Ramos (cell line): ENCODE measurements around the gene INAFM1.

Experiments used
- in situ Hi-C: fragments of 300-500 bp; cut with MboI; formaldehyde crosslinking; loops from one replicate; pipeline ENCODE4 v1.14.3; 2022; ENCODE audit warnings: low sequenced_read_pairs; ENCODE audit not compliant: unreplicated experiment

Gene INAFM1

DNA sequence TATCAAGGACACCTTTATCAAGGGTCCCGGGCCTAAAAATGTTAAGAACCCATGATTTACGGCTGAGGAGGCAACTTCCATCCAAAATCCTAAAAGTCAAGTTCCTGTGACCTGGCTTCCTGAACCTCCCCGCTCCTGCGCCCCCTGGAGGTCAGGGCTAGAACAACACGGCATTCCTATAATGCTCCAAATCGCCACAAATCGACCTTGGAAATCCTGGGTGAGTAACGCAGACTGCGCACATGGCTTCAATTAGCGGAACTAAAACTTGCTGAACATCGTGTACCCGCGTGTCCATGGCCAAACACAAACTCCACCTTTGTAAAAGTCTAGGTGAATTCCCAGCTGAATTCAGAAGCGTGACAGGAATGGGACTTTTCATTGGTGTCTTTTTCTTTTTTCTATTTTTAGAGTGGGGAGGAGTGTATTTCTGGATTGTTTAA lies 30.6 kb downstream of the INAFM1 start:
- in situ Hi-C loops: no loop called here

DNA sequence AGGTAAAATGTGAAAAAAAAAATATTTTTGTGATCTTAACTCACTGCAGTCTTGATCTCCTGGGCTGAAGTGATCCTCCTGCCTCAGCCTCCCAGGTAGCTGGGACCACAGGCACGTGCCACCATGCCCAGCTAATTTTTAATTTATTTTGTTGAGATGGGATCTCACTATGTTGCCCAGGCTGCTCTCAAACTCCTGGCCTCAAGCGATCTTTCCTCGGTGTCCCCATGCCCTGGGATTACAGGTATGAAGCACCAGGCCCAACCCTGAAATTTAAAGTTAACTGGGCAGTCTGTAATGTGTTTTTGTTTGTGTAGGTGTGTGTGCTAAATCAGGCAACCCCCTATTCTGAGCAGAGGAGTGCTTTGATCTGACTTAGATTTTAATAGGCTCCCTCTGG lies 31.6 kb downstream of the INAFM1 start:
- in situ Hi-C loops: no loop called here

DNA sequence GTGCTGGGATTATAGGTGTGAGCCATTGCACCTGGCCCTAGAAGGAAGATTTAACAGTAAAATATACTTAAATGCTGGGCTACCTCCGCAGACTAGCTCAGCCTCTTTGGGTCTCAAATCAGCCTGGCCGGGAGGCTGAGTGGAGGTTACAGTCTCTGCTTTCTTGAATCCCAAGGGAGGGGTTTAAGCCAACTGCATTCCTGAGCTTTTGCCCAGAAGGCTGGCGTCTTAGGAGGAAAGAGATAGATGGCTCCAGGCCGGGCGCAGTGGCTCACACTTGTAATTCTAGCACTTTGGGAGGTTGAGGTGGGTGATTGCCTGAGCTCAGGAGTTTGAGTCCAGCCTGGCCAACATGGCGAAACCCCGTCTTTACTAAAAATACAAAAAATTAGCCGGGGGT lies 34.4 kb downstream of the INAFM1 start:
- in situ Hi-C loops: no loop called here

DNA sequence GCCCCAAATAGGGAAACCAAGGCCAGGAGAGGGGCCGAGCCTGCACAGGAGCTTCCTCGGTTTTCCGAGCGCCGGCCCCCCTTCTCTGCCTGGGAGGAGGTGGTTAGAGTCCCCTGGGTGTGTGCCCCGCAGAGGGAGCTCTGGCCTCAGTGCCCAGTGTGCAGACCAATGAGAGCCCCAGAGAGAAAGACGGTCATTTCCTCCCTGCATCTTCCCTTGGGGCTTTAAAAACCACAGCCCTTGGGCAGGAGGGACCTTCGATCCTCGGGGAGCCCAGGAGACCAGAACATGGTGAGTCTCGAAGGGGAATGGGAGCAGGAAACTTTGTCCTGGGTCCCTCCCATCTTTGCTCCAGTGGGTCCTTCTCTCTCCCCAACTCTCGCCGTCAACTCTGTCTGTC lies 34.9 kb downstream of the INAFM1 start, which contains the start of gene C5AR1:
Gene C5AR1, plus strand, starts transcription at position 254 of the 400 bp plus-strand sequence. Its CDS starts 35 bp downstream, at position 289.
- in situ Hi-C loops: no loop called here

DNA sequence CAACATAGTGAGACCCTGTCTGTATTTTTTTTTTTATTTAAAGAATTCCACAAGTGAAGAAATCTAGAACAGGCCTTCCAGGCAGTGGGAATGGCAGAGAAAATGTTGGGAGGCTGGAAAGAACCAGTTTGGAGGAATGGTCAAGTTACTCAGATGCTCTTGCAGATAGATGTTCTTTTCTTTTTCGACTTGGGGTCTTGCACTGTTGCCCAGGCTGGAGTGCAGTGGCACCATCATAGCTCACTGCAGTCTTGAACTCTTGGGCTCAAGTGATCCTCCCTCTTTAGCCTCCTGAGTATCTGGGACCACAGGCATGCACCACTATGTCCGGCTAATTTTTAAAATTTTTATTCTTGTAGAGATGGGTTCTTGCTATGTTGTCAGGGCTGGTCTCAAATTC lies 35.6 kb downstream of the INAFM1 start:
- in situ Hi-C loops: no loop called here

DNA sequence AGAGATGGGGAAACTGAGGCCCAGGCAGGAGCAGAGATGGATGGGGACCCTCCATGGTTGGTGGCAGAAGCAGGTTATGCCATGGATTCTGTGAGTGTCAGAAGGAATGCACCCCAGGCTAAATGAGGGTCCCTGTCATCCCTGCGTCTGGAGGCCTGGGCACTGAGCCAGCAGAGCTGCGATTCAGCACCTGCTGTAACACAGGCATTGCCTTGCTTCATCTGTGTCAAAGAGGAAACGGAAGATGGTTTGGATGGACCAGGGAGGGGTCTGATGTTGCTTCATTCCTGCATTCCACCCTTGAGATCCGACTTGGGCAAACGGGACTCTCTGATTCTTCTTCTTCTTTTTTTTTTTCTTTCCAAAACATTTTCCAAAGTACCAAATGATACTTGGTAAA lies 36.1 kb downstream of the INAFM1 start:
- in situ Hi-C loops: no loop called here

DNA sequence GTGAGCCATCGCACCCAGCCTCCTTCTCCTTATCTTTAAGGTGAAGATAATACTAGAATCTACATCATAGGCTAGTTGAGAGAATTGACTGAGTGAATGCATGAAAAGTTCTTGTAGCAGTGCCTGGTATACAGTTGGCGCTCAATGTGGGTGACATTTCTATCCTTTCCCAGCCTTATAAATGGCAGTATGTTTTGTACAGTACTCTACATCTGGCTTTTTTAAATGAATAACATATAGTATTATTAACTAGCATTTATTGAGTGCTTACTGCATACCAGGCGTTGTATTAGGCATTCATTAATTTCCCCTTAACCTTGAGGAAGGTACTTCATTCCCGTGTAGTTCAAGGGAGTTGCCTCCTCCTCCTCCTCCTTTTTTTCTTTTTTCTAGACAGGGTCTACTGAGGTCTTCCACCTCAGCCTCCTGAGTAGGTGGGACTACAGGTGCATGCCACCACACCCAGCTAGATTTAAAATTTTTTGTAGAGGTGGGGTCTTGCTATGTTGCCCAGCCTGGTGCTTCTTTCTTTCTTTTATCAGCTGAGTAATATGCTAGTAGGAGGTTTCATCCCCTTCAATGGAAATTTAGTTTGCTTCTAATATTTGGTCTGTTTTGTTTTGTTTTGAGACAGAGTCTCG lies 37.8 kb downstream of the INAFM1 start:
- in situ Hi-C loops: no loop called here

DNA sequence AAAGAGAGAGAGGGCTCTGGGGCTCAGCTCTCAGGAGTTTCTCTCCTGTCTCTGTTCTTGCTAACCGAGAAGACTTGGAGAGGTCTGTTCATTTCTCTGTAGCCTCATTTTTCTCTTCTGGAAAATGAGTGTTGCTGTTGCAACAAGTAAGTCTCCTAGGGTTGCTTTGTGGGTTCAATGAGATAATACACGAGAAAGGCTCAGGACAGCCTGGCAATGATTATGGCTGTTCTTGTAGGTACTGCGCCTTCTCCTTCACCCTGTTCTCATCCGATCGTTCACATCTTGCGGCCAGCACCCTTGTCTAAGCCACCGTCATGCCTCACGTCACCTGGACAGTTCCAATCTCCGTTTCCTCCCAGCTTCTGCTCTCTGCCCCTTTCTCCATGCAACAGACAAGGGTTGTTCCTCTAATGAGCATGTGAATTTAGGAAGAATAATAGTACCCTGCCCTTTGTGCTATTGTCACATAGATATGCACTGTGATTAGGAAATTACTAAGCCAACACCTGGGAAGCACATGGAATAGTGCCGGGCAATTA lies 39.1 kb downstream of the INAFM1 start:
- in situ Hi-C loops: no loop called here

DNA sequence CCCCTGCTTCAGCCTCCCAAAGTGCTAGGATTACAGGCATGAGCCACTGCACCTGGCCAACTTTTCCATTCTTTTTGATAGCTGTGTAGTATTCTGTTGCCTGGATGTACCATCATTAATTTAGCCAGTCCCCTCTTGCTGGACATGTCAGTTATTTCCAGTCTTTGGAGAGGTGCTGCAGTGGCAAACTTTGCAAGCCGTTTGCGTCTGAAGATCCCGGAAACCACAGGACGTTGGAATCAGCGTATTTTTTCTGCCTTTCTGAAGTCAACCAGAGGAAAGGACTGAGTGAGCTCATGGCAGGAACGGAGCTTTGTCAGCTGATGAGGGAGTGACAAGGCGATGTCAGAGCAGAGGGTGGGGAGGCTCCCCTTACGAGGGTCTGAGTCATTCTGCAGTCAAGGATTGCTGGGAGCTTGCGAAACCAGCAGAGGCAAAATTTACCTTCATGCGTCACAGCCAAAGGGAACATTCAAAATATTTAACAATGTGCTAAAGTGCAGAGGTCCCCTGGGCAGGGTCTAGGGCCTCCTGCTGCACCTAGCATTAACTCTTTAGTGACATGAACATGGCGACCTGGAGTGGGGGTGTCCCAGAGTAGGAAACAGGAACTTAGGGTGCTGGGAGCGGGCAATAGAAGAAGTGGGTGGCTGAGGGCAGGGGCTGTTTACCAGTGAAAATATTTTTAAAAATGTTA lies 40.6 kb downstream of the INAFM1 start:
- in situ Hi-C loops: no loop called here

DNA sequence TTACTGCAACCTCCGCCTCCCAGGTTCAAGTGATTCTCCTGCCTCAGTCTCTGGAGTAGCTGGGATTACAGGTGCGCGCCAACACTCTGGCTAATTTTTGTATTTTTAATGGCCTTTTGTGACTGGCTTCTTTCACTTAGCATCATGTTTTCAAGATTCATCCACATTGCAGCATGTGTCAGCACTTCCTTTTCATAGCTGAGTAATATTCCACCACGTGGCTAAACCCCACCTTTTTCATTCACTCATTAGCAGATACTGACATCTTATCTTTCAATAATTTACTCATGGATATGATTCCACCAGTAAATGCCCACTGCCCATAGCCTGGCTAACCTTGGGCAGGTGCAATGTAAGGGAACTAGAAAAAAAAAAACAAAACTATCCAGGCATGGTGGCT lies 41.8 kb downstream of the INAFM1 start:
- in situ Hi-C loops: no loop called here

DNA sequence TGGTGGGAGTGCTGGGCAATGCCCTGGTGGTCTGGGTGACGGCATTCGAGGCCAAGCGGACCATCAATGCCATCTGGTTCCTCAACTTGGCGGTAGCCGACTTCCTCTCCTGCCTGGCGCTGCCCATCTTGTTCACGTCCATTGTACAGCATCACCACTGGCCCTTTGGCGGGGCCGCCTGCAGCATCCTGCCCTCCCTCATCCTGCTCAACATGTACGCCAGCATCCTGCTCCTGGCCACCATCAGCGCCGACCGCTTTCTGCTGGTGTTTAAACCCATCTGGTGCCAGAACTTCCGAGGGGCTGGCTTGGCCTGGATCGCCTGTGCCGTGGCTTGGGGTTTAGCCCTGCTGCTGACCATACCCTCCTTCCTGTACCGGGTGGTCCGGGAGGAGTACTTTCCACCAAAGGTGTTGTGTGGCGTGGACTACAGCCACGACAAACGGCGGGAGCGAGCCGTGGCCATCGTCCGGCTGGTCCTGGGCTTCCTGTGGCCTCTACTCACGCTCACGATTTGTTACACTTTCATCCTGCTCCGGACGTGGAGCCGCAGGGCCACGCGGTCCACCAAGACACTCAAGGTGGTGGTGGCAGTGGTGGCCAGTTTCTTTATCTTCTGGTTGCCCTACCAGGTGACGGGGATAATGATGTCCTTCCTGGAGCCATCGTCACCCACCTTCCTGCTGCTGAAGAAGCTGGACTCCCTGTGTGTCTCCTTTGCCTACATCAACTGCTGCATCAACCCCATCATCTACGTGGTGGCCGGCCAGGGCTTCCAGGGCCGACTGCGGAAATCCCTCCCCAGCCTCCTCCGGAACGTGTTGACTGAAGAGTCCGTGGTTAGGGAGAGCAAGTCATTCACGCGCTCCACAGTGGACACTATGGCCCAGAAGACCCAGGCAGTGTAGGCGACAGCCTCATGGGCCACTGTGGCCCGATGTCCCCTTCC lies 45.5 kb downstream of the INAFM1 start:
- in situ Hi-C loops: no loop called here

DNA sequence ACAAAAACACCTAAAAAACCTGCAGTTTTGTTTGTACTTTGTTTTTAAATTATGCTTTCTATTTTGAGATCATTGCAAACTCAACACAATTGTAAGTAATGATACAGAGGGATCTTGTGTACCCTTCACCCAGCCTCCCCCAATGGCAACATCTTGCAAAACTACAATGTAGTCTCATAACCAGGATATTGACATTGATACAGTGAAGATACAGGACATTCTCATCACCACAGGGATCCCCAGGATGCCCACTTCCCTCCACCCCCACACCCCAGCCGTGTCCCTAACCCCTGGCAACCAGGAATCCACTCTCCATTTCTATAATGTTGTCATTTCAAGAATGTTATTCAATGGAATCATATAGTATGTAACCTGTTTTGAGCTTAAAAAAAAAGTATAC lies 46.9 kb downstream of the INAFM1 start:
- in situ Hi-C loops: no loop called here

DNA sequence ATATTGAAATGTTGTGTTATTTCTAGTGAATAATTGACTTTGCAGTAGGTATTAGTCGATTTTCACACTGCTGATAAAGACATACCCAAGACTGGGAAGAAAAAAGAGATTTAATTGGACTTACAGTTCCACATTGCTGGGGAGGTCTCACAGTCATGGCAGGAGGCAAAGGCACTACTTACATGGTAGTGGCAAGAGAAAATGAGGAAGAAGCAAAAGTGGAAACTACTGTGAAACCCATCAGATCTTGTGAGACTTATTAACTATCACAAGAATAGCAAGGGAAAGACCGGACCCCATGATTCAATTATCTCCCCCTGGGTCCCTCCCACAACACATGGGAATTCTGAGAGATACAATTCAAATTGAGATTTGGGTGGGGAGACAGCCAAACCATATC lies 47.4 kb downstream of the INAFM1 start:
- in situ Hi-C loops: no loop called here

DNA sequence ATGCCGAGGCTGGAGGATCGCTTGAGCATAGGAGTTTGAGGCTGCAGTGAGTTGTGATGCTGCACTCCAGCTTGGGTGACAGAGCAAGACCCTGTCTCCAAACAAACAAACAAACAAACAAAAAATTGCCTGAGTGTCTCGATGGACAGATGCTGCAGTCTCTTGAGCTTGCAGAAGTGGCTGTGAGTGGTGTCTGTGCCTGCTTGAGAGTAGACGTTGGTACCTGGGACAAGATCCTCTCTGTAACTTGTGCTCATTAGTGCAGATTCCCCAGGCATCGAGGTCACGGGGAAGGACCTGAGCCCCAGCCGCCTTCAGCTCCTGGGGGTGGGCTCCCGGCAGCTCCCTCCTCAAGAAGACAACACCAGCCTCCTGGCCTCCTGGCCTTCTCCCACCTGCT lies 48.7 kb downstream of the INAFM1 start:
- in situ Hi-C loops: no loop called here

DNA sequence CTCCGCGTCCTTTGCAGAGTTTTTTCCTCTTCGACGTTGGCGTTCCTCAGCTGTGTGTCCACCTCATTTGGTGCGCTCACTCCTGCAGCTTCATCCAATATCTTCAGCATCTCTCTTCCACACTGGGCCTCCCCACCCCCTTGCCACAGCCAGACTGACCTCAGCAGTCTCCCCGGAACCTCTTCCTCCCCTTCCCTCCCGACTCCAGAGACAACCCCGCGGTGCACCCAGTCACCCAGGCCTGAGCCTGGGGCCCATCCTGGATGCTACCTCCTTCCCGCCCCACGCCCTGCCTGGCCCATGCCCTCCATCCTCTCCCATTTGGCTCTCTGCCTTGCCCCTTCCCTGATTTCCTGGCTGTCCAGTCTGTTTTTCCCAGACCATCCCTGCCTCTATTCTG lies 49.2 kb downstream of the INAFM1 start:
- in situ Hi-C loops: no loop called here

DNA sequence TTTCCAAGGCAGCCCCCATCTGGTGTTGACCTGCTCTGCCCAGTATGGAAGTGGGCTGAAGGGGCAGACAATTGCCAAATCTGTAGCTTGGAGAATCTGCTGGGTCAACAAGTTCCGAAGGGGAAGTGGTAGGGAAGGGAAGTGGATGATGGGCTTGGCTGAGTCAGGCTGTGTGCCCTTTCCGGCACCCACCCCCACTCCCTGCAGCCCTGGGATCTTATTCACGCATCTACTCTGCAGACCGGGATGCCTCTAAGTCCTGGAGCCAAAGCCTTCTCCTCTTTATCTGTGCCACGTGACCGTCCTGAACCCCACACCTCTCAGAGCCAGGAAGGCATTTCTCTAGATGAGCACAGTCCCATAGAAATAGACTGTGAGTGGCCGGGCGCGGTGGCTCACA lies 49.8 kb downstream of the INAFM1 start:
- in situ Hi-C loops: no loop called here
